Epithelial cell of esophagus (primary cell): ENCODE measurements around the gene WDR77.

Experiments used
- DNase-seq: peaks from one replicate; pipeline ENCODE4 v3.0.0; 2010; ENCODE audit warnings: low read depth
- H3K4me3 ChIP-seq: 2 replicates; pipeline ENCODE4 v1.5.1; 2011; ENCODE audit warnings: mild to moderate bottlenecking, low read length, control low read depth
- CTCF ChIP-seq: IDR thresholded peaks from 2 replicates; pipeline ENCODE4 v1.5.1; 2011; ENCODE audit warnings: low read depth, mild to moderate bottlenecking, low read length, control low read depth, inconsistent platforms; ENCODE audit not compliant: insufficient read depth; ENCODE audit errors: missing control alignments

The WDR77 gene

GRCh38 chr1:111452581-111452980, 3.5 kb upstream of the WDR77 start:
- DNase-seq = no peak
- no peak overlapping the region for H3K4me3 ChIP-seq
- no peak for TF ChIP-seq CTCF

GRCh38 chr1:111450185-111450584, 1.1 kb upstream of the WDR77 start:
- no peak for DNase-seq
- H3K4me3 ChIP-seq = peak overlapping the region; percentile 100
- no peak for TF ChIP-seq CTCF

- DNase-seq = no peak
- H3K4me3 ChIP-seq = peak overlapping the region; percentile 100
- no peak for TF ChIP-seq CTCF
Measured at GRCh38 chr1:111449703-111450017, 604 bp upstream of the WDR77 start.

- no peak for TF ChIP-seq CTCF
- peak; percentile 51 for DNase-seq
- peak overlapping the region; percentile 100 for H3K4me3 ChIP-seq
Measured at GRCh38 chr1:111448482-111448917, 556 bp downstream of the WDR77 start.

- peak overlapping the region; percentile 100 for H3K4me3 ChIP-seq
- DNase-seq = peak; percentile 75
- TF ChIP-seq CTCF = no peak
Measured at GRCh38 chr1:111446967-111447892, 1.8 kb downstream of the WDR77 start.

- no peak overlapping the region for H3K4me3 ChIP-seq
- no peak for TF ChIP-seq CTCF
- no peak for DNase-seq
Measured at GRCh38 chr1:111446546-111446945, 2.5 kb downstream of the WDR77 start.

GRCh38 chr1:111444031-111444430, 5.0 kb downstream of the WDR77 start:
- TF ChIP-seq CTCF = no peak
- no peak overlapping the region for H3K4me3 ChIP-seq
- DNase-seq = no peak
